Liver (tissue), 9 donors: ENCODE results near the gene ACSM6. TPM values are rescaled to one million over a fixed set of nuclear protein-coding genes. Genes with fewer than 3 reads are reported as not detected.

Experiments used
- DNase-seq: peaks from one replicate; pipeline ENCODE4 v3.0.0-alpha.2; 2017; ENCODE audit warnings: low spot score
- H3K27ac ChIP-seq, 2 donors: one replicate each; pipeline ENCODE4 v1.7.0; 2013; ENCODE audit warnings: inconsistent platforms in 2 of 2, low read length in 2 of 2, control low read depth in 1 of 2, low read depth in 1 of 2, mild to moderate bottlenecking in 1 of 2
- H3K27me3 ChIP-seq, 4 donors: one replicate each; pipeline versions ENCODE4 v1.6.1 to v1.7.0; 2013; ENCODE audit warnings: low read length in 3 of 4, inconsistent platforms in 1 of 4, mild to moderate bottlenecking in 1 of 4, moderate library complexity in 1 of 4; ENCODE audit not compliant: control insufficient read depth in 4 of 4, insufficient read depth in 4 of 4
- H3K36me3 ChIP-seq, 4 donors: one replicate each; pipeline versions ENCODE4 v1.6.1 to v1.7.0; 2013; ENCODE audit warnings: low read length in 3 of 4, mild to moderate bottlenecking in 3 of 4, low read depth in 1 of 4, moderate library complexity in 1 of 4; ENCODE audit not compliant: control insufficient read depth in 4 of 4, insufficient read depth in 3 of 4
- H3K4me1 ChIP-seq, 4 donors: one replicate each; pipeline versions ENCODE4 v1.6.1 to v1.7.0; 2013; ENCODE audit warnings: low read length in 3 of 4, mild to moderate bottlenecking in 3 of 4, moderate library complexity in 1 of 4; ENCODE audit not compliant: control insufficient read depth in 4 of 4, insufficient read depth in 4 of 4
- H3K4me3 ChIP-seq, 3 donors: one replicate each; pipeline versions ENCODE4 v1.6.1 to v1.7.0; 2013; ENCODE audit warnings: low read length in 3 of 3, control low read depth in 1 of 3, low read depth in 1 of 3, mild to moderate bottlenecking in 1 of 3
- H3K9ac ChIP-seq, 2 donors: one replicate each; pipeline ENCODE4 v1.7.0; 2013; ENCODE audit warnings: low read length in 2 of 2, mild to moderate bottlenecking in 2 of 2, moderate library complexity in 2 of 2, control low read depth in 1 of 2, low read depth in 1 of 2
- H3K9me3 ChIP-seq, 4 donors: one replicate each; pipeline versions ENCODE4 v1.6.1 to v1.7.0; 2013; ENCODE audit warnings: low read length in 3 of 4; ENCODE audit not compliant: control insufficient read depth in 4 of 4
- EGR1 ChIP-seq, 2 donors: IDR thresholded peaks; 2 replicates each; pipeline ENCODE4 v1.6.1; 2016 to 2018; ENCODE audit warnings: antibody characterized with exemption in 2 of 2, low read depth in 2 of 2
- GABPA ChIP-seq, 2 donors: IDR thresholded peaks in 1 of 2; conservative IDR thresholded peaks in 1 of 2; 2 replicates each; pipeline ENCODE4 v1.6.1; 2016; ENCODE audit warnings: antibody characterized with exemption in 2 of 2, mild to moderate bottlenecking in 1 of 2, moderate library complexity in 1 of 2
- HNF4A ChIP-seq, 2 donors: conservative IDR thresholded peaks; 2 replicates each; pipeline ENCODE4 v1.6.1; 2016; ENCODE audit warnings: antibody characterized with exemption in 2 of 2, mild to moderate bottlenecking in 2 of 2
- RAD21 ChIP-seq, 2 donors: IDR thresholded peaks; 2 replicates each; pipeline ENCODE4 v1.6.1; 2016; ENCODE audit warnings: antibody characterized with exemption in 2 of 2, mild to moderate bottlenecking in 2 of 2
- RXRA ChIP-seq, 2 donors: IDR thresholded peaks; 2 replicates each; pipeline ENCODE4 v1.6.1; 2017 to 2018; ENCODE audit warnings: antibody characterized with exemption in 2 of 2, mild to moderate bottlenecking in 1 of 2
- SP1 ChIP-seq: IDR thresholded peaks from 2 replicates; pipeline ENCODE4 v1.6.1; 2018; ENCODE audit warnings: antibody characterized with exemption, mild to moderate bottlenecking
- YY1 ChIP-seq: IDR thresholded peaks from 2 replicates; pipeline ENCODE4 v1.6.1; 2016; ENCODE audit warnings: antibody characterized with exemption, mild to moderate bottlenecking
- WGBS: extraction: QIAGEN DNeasy Blood & Tissue Kit; methylation state at CpG from one replicate; pipeline ENCODE4 v1.1.7; 2013; 5-methylcytosine and 5-hydroxymethylcytosine counted together
- polyA plus RNA-seq, 2 donors: library from polyadenylated mRNA; stranded (reverse) in 1 of 2; unstranded in 1 of 2; fragments of 200-250 nt in 1 of 2; fragments of >200 nt in 1 of 2; fragmentation: Nextera tagmentation in 1 of 2; extraction: Ambion mirVana in 1 of 2; gene quantifications; one replicate each; pipeline versions ENCODE4 v1.2.1 to v1.2.3, GENCODE V29; 2013 to 2015
- total RNA-seq, 2 donors: library from RNA; depleted of rRNA; stranded (reverse); fragments of >200 nt; gene quantifications; one replicate each; pipeline ENCODE4 v1.2.3, GENCODE V29; 2014
- TF ChIP-seq, protein P1 (sequence below): IDR thresholded peaks from 2 replicates; pipeline ENCODE4 v1.6.1; 2016; ENCODE audit warnings: antibody characterized with exemption
- TF ChIP-seq, protein P2 (sequence below): IDR thresholded peaks from 2 replicates; pipeline ENCODE4 v1.6.1; 2016; ENCODE audit warnings: antibody characterized with exemption, mild to moderate bottlenecking
- TF ChIP-seq, protein P3 (sequence below): IDR thresholded peaks from 2 replicates; pipeline ENCODE4 v1.6.1; 2016; ENCODE audit warnings: antibody characterized with exemption
- TF ChIP-seq, protein P4 (sequence below): IDR thresholded peaks from 2 replicates; pipeline ENCODE4 v1.6.1; 2016; ENCODE audit warnings: antibody characterized with exemption
- TF ChIP-seq, protein P5 (sequence below): fragments of 150-350 bp; IDR thresholded peaks from 2 replicates; pipeline ENCODE4 v1.5.1; 2017; ENCODE audit warnings: improper control_type of control experiment, low read depth, low read length; ENCODE audit not compliant: missing input control
- donor health status: healthy.
- donor health status: healthy.
- donor health status: healthy.
- donor health status: healthy.
- donor health status: healthy.

The ACSM6 gene
- total and polyA plus RNA-seq, 4 donors: not detected

DNA sequence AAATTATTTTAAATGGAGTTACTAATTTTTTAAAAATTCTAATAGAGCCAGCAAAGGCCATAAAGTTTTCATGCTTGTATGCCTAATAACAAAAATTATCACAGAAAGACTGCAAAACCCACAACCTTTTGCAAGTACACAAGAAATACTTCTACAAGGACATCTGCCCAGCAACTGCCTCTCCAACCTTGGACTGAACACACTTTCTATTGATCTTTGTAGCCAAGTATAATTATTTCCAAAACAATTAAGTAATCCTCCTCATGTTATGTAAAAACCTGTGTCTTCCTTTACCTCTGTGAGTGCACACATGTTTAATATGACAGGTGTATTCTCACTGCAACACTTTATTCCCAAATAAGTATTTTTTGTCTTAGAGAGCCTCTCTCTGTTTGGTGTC, 16.6 kb upstream of the ACSM6 start:
- DNase-seq: no peak
- TF ChIP-seq, protein P1, sequence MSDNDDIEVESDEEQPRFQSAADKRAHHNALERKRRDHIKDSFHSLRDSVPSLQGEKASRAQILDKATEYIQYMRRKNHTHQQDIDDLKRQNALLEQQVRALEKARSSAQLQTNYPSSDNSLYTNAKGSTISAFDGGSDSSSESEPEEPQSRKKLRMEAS: no peak
- TF ChIP-seq, protein P2, sequence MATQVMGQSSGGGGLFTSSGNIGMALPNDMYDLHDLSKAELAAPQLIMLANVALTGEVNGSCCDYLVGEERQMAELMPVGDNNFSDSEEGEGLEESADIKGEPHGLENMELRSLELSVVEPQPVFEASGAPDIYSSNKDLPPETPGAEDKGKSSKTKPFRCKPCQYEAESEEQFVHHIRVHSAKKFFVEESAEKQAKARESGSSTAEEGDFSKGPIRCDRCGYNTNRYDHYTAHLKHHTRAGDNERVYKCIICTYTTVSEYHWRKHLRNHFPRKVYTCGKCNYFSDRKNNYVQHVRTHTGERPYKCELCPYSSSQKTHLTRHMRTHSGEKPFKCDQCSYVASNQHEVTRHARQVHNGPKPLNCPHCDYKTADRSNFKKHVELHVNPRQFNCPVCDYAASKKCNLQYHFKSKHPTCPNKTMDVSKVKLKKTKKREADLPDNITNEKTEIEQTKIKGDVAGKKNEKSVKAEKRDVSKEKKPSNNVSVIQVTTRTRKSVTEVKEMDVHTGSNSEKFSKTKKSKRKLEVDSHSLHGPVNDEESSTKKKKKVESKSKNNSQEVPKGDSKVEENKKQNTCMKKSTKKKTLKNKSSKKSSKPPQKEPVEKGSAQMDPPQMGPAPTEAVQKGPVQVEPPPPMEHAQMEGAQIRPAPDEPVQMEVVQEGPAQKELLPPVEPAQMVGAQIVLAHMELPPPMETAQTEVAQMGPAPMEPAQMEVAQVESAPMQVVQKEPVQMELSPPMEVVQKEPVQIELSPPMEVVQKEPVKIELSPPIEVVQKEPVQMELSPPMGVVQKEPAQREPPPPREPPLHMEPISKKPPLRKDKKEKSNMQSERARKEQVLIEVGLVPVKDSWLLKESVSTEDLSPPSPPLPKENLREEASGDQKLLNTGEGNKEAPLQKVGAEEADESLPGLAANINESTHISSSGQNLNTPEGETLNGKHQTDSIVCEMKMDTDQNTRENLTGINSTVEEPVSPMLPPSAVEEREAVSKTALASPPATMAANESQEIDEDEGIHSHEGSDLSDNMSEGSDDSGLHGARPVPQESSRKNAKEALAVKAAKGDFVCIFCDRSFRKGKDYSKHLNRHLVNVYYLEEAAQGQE: no peak
- no peak for TF ChIP-seq RAD21 (IDR thresholded peaks at IDR 0.05)
- no peak for TF ChIP-seq HNF4A (conservative IDR thresholded peaks at IDR 0.05)
- TF ChIP-seq RXRA (IDR thresholded peaks at IDR 0.05): no peak
- TF ChIP-seq SP1: no peak
- TF ChIP-seq, protein P3, sequence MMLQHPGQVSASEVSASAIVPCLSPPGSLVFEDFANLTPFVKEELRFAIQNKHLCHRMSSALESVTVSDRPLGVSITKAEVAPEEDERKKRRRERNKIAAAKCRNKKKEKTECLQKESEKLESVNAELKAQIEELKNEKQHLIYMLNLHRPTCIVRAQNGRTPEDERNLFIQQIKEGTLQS: no peak
- no peak for TF ChIP-seq YY1
- TF ChIP-seq, protein P4, sequence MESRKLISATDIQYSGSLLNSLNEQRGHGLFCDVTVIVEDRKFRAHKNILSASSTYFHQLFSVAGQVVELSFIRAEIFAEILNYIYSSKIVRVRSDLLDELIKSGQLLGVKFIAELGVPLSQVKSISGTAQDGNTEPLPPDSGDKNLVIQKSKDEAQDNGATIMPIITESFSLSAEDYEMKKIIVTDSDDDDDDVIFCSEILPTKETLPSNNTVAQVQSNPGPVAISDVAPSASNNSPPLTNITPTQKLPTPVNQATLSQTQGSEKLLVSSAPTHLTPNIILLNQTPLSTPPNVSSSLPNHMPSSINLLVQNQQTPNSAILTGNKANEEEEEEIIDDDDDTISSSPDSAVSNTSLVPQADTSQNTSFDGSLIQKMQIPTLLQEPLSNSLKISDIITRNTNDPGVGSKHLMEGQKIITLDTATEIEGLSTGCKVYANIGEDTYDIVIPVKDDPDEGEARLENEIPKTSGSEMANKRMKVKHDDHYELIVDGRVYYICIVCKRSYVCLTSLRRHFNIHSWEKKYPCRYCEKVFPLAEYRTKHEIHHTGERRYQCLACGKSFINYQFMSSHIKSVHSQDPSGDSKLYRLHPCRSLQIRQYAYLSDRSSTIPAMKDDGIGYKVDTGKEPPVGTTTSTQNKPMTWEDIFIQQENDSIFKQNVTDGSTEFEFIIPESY: no peak
- TF ChIP-seq, protein P5, sequence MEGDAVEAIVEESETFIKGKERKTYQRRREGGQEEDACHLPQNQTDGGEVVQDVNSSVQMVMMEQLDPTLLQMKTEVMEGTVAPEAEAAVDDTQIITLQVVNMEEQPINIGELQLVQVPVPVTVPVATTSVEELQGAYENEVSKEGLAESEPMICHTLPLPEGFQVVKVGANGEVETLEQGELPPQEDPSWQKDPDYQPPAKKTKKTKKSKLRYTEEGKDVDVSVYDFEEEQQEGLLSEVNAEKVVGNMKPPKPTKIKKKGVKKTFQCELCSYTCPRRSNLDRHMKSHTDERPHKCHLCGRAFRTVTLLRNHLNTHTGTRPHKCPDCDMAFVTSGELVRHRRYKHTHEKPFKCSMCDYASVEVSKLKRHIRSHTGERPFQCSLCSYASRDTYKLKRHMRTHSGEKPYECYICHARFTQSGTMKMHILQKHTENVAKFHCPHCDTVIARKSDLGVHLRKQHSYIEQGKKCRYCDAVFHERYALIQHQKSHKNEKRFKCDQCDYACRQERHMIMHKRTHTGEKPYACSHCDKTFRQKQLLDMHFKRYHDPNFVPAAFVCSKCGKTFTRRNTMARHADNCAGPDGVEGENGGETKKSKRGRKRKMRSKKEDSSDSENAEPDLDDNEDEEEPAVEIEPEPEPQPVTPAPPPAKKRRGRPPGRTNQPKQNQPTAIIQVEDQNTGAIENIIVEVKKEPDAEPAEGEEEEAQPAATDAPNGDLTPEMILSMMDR: no peak
- Histone ChIP-seq H3K27ac (no peak overlapping the region), H3K36me3 (no peaks in the 10 kb centered on the region), H3K4me1 (peaks cover 2 to 24% (median 15%) of the 10 kb centered on the region in 4 donors), H3K4me3 (no peak overlapping the region), H3K27me3 (no peaks in the 10 kb centered on the region), H3K9ac (no peak overlapping the region), H3K9me3 (no peaks in the 10 kb centered on the region)

DNA sequence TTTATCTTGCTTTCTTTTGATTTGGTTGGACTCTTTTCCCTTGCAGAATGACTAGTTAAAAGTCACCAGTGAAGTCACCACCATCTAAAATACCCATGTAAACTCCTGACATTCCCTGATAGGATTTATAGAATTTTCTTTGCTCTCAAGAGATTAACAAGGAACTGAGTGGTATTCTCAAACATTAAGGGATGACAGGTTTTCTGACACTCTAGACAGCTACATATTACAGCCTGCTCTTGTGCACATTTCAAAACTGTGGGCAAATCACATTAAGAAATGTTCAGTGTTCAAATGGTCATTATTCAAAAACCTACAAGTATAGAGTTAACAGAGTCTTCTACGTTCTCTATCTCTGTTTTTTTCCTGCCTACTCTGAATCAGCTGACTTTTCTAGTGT, 15.8 kb upstream of the ACSM6 start:
- Histone ChIP-seq H3K9ac (peak overlapping the region in 1 of 2 donors; percentile 39), H3K4me1 (peaks cover 2 to 26% (median 16%) of the 10 kb centered on the region in 4 donors), H3K27ac (peak overlapping the region in 1 of 2 donors; percentile 46), H3K27me3 (no peaks in the 10 kb centered on the region), H3K4me3 (no peak overlapping the region), H3K36me3 (no peaks in the 10 kb centered on the region), H3K9me3 (no peaks in the 10 kb centered on the region)
- TF ChIP-seq HNF4A (conservative IDR thresholded peaks at IDR 0.05) (no peak), EGR1 (IDR thresholded peaks at IDR 0.05; ENCODE audit: low read depth in 2 of 2) (no peak), GABPA (IDR thresholded peaks at IDR 0.05 in 1 of 2, conservative IDR thresholded peaks at IDR 0.05 in 1 of 2) (no peak)
- TF ChIP-seq, protein P4: no peak
- no peak for DNase-seq
- WGBS: 25% methylated on average over 1 of the region's 1 CpG
